Measurements from ENCODE around the gene UBA52. TPM values are rescaled to one million over a fixed set of nuclear protein-coding genes. Genes with fewer than 3 reads are reported as not detected.

Gene UBA52
- total RNA-seq, 1 experiment from 2014 or later, result 1,108 TPM

- H3K4me3 ChIP-seq (ENCODE audit: low read length), result peak overlapping the region; percentile 66
- POLR2A ChIA-PET (ENCODE audit: unreplicated experiment), result no interaction called here
- no peaks in the 10 kb centered on the region for H3K27me3 ChIP-seq (ENCODE audit: low read length)
- intact Hi-C loops (cut with micrococcal nuclease), result no loop called here
- H3K9me3 ChIP-seq (ENCODE audit: low read length), result no peaks in the 10 kb centered on the region
- H4K20me1 ChIP-seq (ENCODE audit: low read length), result no peaks in the 10 kb centered on the region
- H3K9me2 ChIP-seq (replicated peaks; ENCODE audit: low read length), result no peaks in the 10 kb centered on the region
- H3K9ac ChIP-seq (ENCODE audit: low read length), result no peak overlapping the region
- H3K27ac ChIP-seq (ENCODE audit: low read length), result no peak overlapping the region
- H3K4me2 ChIP-seq (ENCODE audit: low read length), result peak overlapping the region; percentile 96
- DNase-seq (no peak), ATAC-seq (no peak)
- BruUV-seq (replicated peaks), result no TSS peak
- peak overlapping the region; percentile 81 for H2AFZ ChIP-seq (ENCODE audit: low read length)
- no peak for TF ChIP-seq EZH2 (IDR thresholded peaks at IDR 0.05; ENCODE audit: low read length, unreplicated experiment)
- TF ChIP-seq EZH2phosphoT487 (IDR thresholded peaks at IDR 0.05; ENCODE audit: borderline replicate concordance, low read length), result no peak
- no peak for TF ChIP-seq CTCF (conservative IDR thresholded peaks at IDR 0.05; ENCODE audit: low read depth, low read length)
- no peaks in the 10 kb centered on the region for H3F3A ChIP-seq (ENCODE audit: low read length, unreplicated experiment)
- CTCF ChIA-PET, result interaction anchor here (1.0 kb wide), 1 partner anchor 168 kb away, joined by 3 read pairs; no protein-coding TSS in a partner anchor
- H3K79me2 ChIP-seq (ENCODE audit: low read length), result peaks cover 9% of the 10 kb centered on the region
- H3K4me1 ChIP-seq (ENCODE audit: insufficient read depth, low read length), result peaks cover 11% of the 10 kb centered on the region
- no peaks in the 10 kb centered on the region for H3K36me3 ChIP-seq (ENCODE audit: low read depth, low read length)
Measured at GRCh38 chr19:18594824-18595373, 23.2 kb downstream of the UBA52 start.

GRCh38 chr19:18595475-18595874 is 23.8 kb downstream of the UBA52 start:
- H3K9me3 ChIP-seq (ENCODE audit: low read length), result no peaks in the 10 kb centered on the region
- H3K79me2 ChIP-seq (ENCODE audit: low read length), result peaks cover 3% of the 10 kb centered on the region; the same call in 1 of the 2 replicates
- no peaks in the 10 kb centered on the region for H4K20me1 ChIP-seq (ENCODE audit: low read length)
- no peak for ATAC-seq
- H3K9ac ChIP-seq (ENCODE audit: low read length), result no peak overlapping the region
- no peak overlapping the region for H3K27ac ChIP-seq (ENCODE audit: low read length)
- H3F3A ChIP-seq (ENCODE audit: low read length, unreplicated experiment), result no peaks in the 10 kb centered on the region
- H3K4me3 ChIP-seq (ENCODE audit: low read length), result no peak overlapping the region
- TF ChIP-seq CTCF (conservative IDR thresholded peaks at IDR 0.05; ENCODE audit: low read depth, low read length), result no peak
- TF ChIP-seq EZH2 (IDR thresholded peaks at IDR 0.05; ENCODE audit: low read length, unreplicated experiment), result no peak
- no peak for TF ChIP-seq EZH2phosphoT487 (IDR thresholded peaks at IDR 0.05; ENCODE audit: borderline replicate concordance, low read length)
- no peaks in the 10 kb centered on the region for H3K9me2 ChIP-seq (replicated peaks; ENCODE audit: low read length)
- ChIA-PET CTCF (no interaction called here), POLR2A (ENCODE audit: unreplicated experiment) (no interaction called here)
- intact Hi-C loops (cut with micrococcal nuclease), result no loop called here
- BruUV-seq (replicated peaks), result no TSS peak
- H3K36me3 ChIP-seq (ENCODE audit: low read depth, low read length), result no peaks in the 10 kb centered on the region
- no peaks in the 10 kb centered on the region for H3K27me3 ChIP-seq (ENCODE audit: low read length)
- no peak overlapping the region for H2AFZ ChIP-seq (ENCODE audit: low read length)
- DNase-seq, result no peak
- no peak overlapping the region for H3K4me2 ChIP-seq (ENCODE audit: low read length)
- peaks cover 9% of the 10 kb centered on the region; the same call in 1 of the 2 replicates for H3K4me1 ChIP-seq (ENCODE audit: insufficient read depth, low read length)

- H3K4me2 ChIP-seq (ENCODE audit: low read length), result peak overlapping the region; percentile 63
- intact Hi-C loops (cut with micrococcal nuclease), result no loop called here
- POLR2A ChIA-PET (ENCODE audit: unreplicated experiment), result no interaction called here
Measured at GRCh38 chr19:18596752-18597157, 25.1 kb downstream of the UBA52 start.

More at GRCh38 chr19:18596752-18597157, 25.1 kb downstream of the UBA52 start:
- peaks cover 9% of the 10 kb centered on the region; the same call in 1 of the 2 replicates for H3K4me1 ChIP-seq (ENCODE audit: insufficient read depth, low read length)
- no peaks in the 10 kb centered on the region for H4K20me1 ChIP-seq (ENCODE audit: low read length)
- CTCF ChIA-PET, result interaction anchor here (0.6 kb wide), 1 partner anchor 166 kb away, joined by 3 read pairs; no protein-coding TSS in a partner anchor
- no TSS peak for BruUV-seq (replicated peaks)
- ATAC-seq (peak; percentile 72), DNase-seq (peak; percentile 61)
- no peaks in the 10 kb centered on the region for H3F3A ChIP-seq (ENCODE audit: low read length, unreplicated experiment)
- no peak for TF ChIP-seq EZH2phosphoT487 (IDR thresholded peaks at IDR 0.05; ENCODE audit: borderline replicate concordance, low read length)
- TF ChIP-seq EZH2 (IDR thresholded peaks at IDR 0.05; ENCODE audit: low read length, unreplicated experiment), result no peak
- TF ChIP-seq CTCF (conservative IDR thresholded peaks at IDR 0.05; ENCODE audit: low read depth, low read length), result no peak
- H3K36me3 ChIP-seq (ENCODE audit: low read depth, low read length), result no peaks in the 10 kb centered on the region
- H3K9me3 ChIP-seq (ENCODE audit: low read length), result no peaks in the 10 kb centered on the region
- no peak overlapping the region for H2AFZ ChIP-seq (ENCODE audit: low read length)
- no peaks in the 10 kb centered on the region for H3K27me3 ChIP-seq (ENCODE audit: low read length)
- 0 out of 2 replicates have a peak overlapping the region, but pooled peaks have one; percentile 40 for H3K4me3 ChIP-seq (ENCODE audit: low read length)
- H3K9me2 ChIP-seq (replicated peaks; ENCODE audit: low read length), result no peaks in the 10 kb centered on the region
- H3K27ac ChIP-seq (ENCODE audit: low read length), result no peak overlapping the region
- H3K9ac ChIP-seq (ENCODE audit: low read length), result no peak overlapping the region
- H3K79me2 ChIP-seq (ENCODE audit: low read length), result no peaks in the 10 kb centered on the region

Measured in PC-3 (cell line).